ENCODE data around the gene CHTF8. TPM values are rescaled to one million over a fixed set of nuclear protein-coding genes. Genes with fewer than 3 reads are reported as not detected.

Gene CHTF8
- total RNA-seq: 36.3 and 40.8 TPM in 2 replicates

GRCh38 chr16:69132424-69133252 is at the start of gene CHTF8, which contains the start of gene UTP4:
TSS of gene CHTF8 (minus strand) at chr16:69132588. CDS start at chr16:69121458, 11,130 bp downstream.
TSS of gene UTP4 (plus strand) at chr16:69132649. CDS start at chr16:69133460, 811 bp downstream.

DNA sequence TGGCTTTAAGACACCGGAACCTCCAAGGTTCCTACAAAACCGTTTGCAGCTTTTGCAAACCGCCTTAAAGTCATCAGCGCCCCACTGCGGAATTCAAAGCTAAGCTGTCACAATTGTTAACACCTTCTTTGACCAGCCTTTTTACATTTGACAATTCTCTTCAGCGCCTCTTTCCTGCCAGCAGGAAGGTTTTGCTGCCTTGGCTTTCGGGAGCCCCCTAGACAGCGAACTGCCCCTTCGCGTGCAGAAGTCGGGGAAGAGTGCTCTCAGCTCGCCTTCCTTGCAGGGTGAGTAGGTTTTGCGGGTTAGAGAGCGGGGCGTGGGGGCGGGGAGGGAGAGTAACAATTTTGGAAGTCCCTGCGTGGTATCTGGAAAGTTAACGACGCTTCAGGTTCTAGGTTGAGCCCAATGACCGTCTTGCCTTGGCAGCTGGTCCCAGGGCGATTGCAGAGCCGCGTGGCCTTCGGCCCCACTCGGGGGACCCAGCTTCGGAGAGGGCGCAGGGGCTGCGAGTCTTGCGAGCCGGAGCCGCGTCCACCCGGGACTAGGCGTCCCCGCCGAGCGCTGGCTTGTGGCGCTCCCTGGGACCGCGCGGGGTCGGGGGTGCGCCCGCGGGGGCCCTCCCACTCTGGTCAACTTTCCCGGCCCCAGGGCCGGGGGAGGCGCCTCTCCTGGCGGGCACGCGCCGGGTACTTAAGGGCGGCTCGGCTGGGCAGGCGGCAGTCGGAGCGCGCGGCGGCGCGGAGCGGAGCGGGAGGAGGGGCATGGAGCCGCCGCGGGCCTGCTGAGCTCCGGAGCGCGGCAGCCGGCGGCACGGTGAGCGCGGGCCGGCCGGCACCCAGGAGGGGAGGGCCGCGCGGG is 26.7 kb downstream of the CHTF8 start, which contains the start of gene HAS3:
TSS of gene HAS3 (plus strand) at position 153 of the 861 bp plus-strand sequence. CDS start 3,743 bp downstream, outside the sequence.

Other genes with a start within 250 kb of the CHTF8 start
- 0.37 and 0.66 TPM in 2 replicates for gene HAS3, start 26.9 kb downstream of the CHTF8 start, total RNA-seq
- 12.9 and 17.4 TPM in 2 replicates for gene UTP4, start 61 bp upstream of the CHTF8 start, total RNA-seq
- gene SNTB2, start 54.6 kb upstream of the CHTF8 start, total RNA-seq: 30.4 and 36.3 TPM in 2 replicates
- gene VPS4A, start 178.8 kb upstream of the CHTF8 start, total RNA-seq: 28.0 and 38.8 TPM in 2 replicates
- 11.3 and 14.9 TPM in 2 replicates for gene PDF, start 198.0 kb upstream of the CHTF8 start, total RNA-seq
- 27.3 and 28.1 TPM in 2 replicates for gene COG8, start 207.0 kb upstream of the CHTF8 start, total RNA-seq
- 14.8 and 18.1 TPM in 2 replicates for gene NIP7, start 207.2 kb upstream of the CHTF8 start, total RNA-seq
- gene TMED6, start 219.2 kb upstream of the CHTF8 start, total RNA-seq: 0.12 and 0.13 TPM in 2 replicates